Suprapubic skin (tissue), 4 donors: ENCODE results near the gene ZNF652.
"Not testable (repeated sequence)": the region's sequence is repeated elsewhere in the genome, so short reads cannot be mapped to it uniquely, and the experiment has no call there.

Experiments used
- EP300 ChIP-seq: sonication (generic); formaldehyde crosslinking; IDR thresholded peaks from one replicate; pipeline ENCODE4 v1.6.1; 2017; ENCODE audit warnings: antibody characterized with exemption
- POLR2A ChIP-seq, 2 donors: fragments of 450-650 bp; IDR thresholded peaks; one replicate each; pipeline ENCODE4 v1.6.1; 2017; ENCODE audit warnings: antibody characterized with exemption in 2 of 2, mild to moderate bottlenecking in 2 of 2, moderate library complexity in 2 of 2
- POLR2AphosphoS5 ChIP-seq, 3 donors: sonication (generic); formaldehyde crosslinking; IDR thresholded peaks; one replicate each; pipeline ENCODE4 v1.6.1; 2017; ENCODE audit warnings: antibody characterized with exemption in 3 of 3
- TF ChIP-seq, protein P1 (sequence below), 2 donors: fragments of 200-600 bp in 1 of 2; fragments of 450-650 bp in 1 of 2; sonication (generic) in 1 of 2; IDR thresholded peaks; one replicate each; pipeline ENCODE4 v1.5.1; 2016 to 2019; ENCODE audit warnings: antibody characterized with exemption in 2 of 2, mild to moderate bottlenecking in 1 of 2, moderate library complexity in 1 of 2

DNA sequence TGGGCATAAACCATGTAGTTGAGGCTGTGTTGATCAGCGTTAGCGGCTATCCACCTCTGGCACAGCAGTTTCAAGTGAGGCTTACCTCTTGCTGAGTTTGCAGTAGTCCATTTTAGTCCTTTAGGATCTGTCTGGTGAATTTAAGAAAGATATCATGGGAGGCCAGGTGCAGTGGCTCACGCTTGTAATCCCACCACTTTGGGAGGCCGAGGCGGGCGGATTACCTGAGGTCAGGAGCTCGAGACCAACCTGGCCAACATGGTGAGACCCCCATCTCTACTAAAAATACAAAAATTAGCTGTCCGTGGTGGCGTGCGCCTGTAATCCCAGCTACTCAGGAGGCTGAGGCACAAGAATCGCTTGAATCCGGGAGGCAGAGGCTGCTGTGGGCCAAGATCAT is 86.1 kb downstream of the ZNF652 start:
- TF ChIP-seq, protein P1, sequence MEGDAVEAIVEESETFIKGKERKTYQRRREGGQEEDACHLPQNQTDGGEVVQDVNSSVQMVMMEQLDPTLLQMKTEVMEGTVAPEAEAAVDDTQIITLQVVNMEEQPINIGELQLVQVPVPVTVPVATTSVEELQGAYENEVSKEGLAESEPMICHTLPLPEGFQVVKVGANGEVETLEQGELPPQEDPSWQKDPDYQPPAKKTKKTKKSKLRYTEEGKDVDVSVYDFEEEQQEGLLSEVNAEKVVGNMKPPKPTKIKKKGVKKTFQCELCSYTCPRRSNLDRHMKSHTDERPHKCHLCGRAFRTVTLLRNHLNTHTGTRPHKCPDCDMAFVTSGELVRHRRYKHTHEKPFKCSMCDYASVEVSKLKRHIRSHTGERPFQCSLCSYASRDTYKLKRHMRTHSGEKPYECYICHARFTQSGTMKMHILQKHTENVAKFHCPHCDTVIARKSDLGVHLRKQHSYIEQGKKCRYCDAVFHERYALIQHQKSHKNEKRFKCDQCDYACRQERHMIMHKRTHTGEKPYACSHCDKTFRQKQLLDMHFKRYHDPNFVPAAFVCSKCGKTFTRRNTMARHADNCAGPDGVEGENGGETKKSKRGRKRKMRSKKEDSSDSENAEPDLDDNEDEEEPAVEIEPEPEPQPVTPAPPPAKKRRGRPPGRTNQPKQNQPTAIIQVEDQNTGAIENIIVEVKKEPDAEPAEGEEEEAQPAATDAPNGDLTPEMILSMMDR (IDR thresholded peaks at IDR 0.05), result not testable (repeated sequence)
- not testable (repeated sequence) for TF ChIP-seq POLR2A (IDR thresholded peaks at IDR 0.05); POLR2AphosphoS5 (IDR thresholded peaks at IDR 0.05); EP300
